ENCODE results near the gene PRSS22.

DNA sequence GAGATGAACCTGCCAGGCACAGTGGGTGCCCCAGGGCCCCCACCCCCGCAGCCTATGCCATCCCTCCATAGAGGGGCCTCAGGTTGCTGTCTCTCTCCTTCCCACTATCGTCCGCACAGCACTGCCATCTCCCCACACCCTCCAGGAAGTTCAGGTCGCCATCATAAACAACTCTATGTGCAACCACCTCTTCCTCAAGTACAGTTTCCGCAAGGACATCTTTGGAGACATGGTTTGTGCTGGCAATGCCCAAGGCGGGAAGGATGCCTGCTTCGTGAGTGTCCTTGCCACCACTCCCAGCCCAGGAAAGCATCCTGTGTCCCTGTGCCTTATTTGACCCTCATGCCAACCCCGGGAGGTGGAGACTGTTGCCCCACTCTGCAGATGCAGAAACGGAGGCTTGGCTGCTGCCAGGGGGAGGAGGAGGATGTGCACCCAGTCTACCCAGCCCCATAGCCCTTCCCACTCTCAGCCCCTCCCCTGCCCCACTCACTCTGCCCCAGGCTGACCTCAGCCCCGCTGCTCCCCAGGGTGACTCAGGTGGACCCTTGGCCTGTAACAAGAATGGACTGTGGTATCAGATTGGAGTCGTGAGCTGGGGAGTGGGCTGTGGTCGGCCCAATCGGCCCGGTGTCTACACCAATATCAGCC lies 37.0 kb downstream of the PRSS22 start:
- TF ChIP-seq, protein P1, sequence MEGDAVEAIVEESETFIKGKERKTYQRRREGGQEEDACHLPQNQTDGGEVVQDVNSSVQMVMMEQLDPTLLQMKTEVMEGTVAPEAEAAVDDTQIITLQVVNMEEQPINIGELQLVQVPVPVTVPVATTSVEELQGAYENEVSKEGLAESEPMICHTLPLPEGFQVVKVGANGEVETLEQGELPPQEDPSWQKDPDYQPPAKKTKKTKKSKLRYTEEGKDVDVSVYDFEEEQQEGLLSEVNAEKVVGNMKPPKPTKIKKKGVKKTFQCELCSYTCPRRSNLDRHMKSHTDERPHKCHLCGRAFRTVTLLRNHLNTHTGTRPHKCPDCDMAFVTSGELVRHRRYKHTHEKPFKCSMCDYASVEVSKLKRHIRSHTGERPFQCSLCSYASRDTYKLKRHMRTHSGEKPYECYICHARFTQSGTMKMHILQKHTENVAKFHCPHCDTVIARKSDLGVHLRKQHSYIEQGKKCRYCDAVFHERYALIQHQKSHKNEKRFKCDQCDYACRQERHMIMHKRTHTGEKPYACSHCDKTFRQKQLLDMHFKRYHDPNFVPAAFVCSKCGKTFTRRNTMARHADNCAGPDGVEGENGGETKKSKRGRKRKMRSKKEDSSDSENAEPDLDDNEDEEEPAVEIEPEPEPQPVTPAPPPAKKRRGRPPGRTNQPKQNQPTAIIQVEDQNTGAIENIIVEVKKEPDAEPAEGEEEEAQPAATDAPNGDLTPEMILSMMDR (IDR thresholded peaks at IDR 0.05): no peak
- TF ChIP-seq POLR2A (IDR thresholded peaks at IDR 0.05) (no peak), POLR2AphosphoS5 (IDR thresholded peaks at IDR 0.05) (no peak), EP300 (IDR thresholded peaks at IDR 0.05) (no peak)
